ENCODE results near the gene PDE4B.
"Not testable (repeated sequence)": the region's sequence is repeated elsewhere in the genome, so short reads cannot be mapped to it uniquely, and the experiment has no call there.

DNA sequence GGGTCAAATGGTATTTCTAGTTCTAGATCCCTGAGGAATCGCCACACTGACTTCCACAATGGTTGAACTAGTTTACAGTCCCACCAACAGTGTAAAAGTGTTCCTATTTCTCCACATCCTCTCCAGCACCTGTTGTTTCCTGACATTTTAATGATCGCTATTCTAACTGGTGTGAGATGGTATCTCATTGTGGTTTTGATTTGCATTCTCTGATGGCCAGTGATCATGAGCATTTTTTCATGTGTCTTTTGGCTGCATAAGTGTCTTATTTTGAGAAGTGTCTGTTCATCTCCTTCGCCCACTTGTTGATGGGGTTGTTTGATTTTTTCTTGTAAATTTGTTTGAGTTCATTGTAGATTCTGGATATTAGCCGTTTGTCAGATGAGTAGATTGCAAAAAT, 274.5 kb downstream of the PDE4B start:
- TF ChIP-seq, protein P1, sequence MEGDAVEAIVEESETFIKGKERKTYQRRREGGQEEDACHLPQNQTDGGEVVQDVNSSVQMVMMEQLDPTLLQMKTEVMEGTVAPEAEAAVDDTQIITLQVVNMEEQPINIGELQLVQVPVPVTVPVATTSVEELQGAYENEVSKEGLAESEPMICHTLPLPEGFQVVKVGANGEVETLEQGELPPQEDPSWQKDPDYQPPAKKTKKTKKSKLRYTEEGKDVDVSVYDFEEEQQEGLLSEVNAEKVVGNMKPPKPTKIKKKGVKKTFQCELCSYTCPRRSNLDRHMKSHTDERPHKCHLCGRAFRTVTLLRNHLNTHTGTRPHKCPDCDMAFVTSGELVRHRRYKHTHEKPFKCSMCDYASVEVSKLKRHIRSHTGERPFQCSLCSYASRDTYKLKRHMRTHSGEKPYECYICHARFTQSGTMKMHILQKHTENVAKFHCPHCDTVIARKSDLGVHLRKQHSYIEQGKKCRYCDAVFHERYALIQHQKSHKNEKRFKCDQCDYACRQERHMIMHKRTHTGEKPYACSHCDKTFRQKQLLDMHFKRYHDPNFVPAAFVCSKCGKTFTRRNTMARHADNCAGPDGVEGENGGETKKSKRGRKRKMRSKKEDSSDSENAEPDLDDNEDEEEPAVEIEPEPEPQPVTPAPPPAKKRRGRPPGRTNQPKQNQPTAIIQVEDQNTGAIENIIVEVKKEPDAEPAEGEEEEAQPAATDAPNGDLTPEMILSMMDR (IDR thresholded peaks at IDR 0.05) = not testable (repeated sequence)
- not testable (repeated sequence) for TF ChIP-seq POLR2A (IDR thresholded peaks at IDR 0.05)

Data from lower leg skin (tissue), 3 donors.